ENCODE data around the gene MCUB.
"Not testable (repeated sequence)": the region's sequence is repeated elsewhere in the genome, so short reads cannot be mapped to it uniquely, and the experiment has no call there.

The MCUB gene, protein sequence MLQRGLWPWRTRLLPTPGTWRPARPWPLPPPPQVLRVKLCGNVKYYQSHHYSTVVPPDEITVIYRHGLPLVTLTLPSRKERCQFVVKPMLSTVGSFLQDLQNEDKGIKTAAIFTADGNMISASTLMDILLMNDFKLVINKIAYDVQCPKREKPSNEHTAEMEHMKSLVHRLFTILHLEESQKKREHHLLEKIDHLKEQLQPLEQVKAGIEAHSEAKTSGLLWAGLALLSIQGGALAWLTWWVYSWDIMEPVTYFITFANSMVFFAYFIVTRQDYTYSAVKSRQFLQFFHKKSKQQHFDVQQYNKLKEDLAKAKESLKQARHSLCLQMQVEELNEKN

DNA sequence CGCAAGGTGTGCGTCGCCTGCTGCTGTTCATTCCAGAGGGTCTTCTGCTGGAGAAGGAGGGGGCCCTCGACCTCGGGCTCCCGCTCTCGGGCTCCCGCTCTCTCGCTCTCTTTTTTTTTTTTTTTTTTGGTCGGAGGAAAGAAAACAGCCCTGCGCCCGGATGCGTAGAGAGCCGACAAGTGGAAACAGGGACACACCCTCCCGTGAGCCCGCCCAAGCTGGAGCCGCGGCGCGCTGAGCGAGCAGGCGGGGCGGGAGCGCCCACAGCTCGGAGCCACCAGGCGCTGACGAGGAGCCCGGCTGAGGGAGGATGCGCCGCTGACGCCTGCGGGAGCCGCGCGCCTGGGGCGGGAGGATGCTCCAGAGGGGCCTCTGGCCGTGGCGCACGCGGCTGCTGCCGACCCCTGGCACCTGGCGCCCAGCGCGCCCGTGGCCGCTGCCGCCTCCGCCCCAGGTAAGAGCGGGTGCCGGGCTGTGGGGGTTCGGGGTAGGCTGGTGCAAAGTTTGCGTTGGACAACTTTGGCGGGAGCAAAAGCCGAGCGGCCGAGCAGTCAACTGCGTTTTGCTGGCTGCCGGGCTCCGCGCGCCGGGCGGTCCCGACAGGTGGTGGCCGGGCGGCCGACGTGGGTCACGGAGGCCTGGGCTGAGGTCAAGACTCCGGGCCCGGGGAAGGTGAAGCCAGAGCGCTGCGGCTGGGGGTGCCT lies at the start of gene MCUB:
MCUB (plus strand) TSS at position 264 of the 704 bp plus-strand sequence; CDS start at position 356, 92 bp downstream.
- peak; percentile 91 for DNase-seq

DNA sequence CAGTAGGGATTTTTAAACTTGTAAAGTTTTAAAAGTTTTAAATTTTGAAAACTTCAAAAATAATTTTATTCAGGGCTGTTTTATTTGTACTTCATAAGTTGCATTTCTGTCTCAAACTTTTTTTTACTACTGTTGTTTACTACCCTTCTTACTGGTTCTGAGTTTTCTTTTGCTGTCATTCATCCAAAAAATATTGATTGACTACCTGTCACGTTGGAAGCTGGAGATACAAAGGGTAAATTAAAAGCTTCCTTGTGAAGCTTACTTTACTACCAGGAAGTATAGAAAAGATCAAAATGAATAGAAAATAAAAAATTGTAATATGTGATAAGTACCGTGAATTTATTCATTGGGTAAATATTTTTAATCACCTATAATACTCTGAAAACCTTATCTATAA lies 49.4 kb upstream of the MCUB start:
- no peak for DNase-seq

DNA sequence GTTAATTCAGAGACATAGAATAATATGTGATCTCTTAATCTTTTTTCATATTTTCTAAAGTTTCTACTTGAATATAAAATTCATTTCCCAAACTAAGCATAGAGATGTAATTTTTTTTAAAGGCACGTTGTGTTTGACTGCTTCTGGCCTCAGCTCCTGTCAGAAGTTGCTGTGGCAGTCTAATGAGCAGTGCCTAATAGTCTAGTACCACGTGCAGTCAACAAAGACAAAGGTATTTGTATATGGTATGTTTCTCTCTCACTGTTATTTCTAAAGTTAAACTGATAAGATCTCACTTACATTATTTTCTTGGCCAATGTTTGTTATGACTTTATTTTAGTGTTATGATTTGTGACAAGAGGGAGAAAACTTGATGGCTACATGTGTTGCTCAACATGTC lies 48.6 kb upstream of the MCUB start:
- DNase-seq: no peak

DNA sequence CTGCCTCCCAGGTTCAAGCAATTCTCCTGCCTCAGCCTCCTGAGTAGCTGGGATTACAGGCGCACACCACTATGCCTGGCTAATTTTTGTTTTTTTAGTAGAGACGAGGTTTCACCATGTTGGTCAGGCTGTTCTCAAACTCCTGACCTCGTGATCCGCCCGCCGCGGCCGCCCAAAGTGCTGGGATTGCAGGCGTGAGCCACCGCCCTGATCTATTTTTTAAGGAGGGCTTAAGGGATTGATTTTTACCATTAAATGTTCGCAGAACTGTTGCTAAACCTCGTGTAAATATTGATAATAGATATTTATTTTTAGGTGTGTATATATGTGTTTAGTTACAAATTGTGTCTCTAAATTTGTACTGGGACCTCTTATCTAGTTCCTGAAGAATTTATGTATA lies 46.7 kb upstream of the MCUB start:
- DNase-seq: not testable (repeated sequence)

DNA sequence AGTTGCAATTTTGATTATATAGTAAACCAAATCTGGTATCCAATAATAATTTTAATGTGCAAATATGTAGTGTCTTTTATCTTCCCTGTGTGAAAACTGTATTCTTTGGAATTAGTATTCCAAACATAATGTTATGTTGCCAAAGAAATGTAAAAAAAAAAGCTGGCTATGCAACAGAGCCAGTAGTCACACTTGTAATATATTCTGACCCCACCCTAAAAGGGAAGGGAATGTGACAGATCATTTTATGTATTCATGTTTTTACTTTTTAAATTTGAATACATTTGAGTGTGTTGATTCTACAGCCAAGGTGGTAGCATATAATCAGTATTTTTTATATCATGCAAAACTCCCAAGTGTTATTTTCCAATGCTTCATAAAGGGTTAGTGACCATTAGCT lies 27.9 kb upstream of the MCUB start:
- DNase-seq: no peak

- DNase-seq: no peak
These were observed 14.6 kb upstream of the MCUB start for GRCh38 chr4:109545401-109545800.

DNA sequence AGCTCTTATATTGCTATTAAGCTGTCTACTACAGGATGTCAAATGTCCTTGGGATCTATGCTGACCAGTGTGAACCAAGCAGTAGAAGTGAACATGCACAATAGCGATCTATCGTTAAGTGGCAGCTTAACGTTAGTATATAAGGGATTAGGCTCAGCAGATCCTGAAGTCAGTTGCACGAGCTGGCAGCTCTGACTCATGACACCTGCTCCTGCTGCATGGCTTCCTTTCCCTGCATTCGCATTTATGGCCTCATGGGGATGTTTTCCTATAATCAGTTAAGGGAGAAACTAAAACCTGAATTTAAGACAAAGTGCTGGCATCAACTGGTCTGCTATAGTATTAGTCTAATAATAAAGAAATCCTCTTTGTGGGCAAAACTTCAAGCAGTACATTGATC lies 12.7 kb upstream of the MCUB start:
- no peak for DNase-seq

- DNase-seq: peak; percentile 39
These were observed 11.4 kb upstream of the MCUB start for GRCh38 chr4:109548655-109549054.

DNA sequence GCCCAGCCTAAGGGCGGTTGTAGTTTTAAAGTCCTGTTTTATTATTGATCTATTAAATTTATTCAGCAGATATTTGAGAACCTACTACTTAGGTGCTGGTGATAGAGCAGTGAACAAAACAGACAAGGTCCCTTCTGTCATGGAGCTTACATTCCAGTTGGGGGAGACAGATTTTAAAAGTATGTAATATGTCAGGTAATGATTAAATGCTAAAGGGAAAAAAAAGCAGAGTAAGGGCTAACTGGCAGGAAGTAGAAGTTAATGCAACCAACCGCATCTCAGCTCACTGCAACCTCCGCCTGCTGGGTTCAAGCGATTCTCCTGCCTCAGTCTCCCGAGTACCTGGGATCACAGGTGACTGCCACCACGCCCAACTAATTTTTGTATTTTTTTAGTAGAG lies 7.8 kb upstream of the MCUB start:
- DNase-seq: no peak

GRCh38 chr4:109553130-109553529 lies 6.9 kb upstream of the MCUB start:
- no peak for DNase-seq

GRCh38 chr4:109554971-109555370 lies 5.1 kb upstream of the MCUB start:
- no peak for DNase-seq

GRCh38 chr4:109557433-109557832 lies 2.6 kb upstream of the MCUB start:
- DNase-seq: no peak

DNA sequence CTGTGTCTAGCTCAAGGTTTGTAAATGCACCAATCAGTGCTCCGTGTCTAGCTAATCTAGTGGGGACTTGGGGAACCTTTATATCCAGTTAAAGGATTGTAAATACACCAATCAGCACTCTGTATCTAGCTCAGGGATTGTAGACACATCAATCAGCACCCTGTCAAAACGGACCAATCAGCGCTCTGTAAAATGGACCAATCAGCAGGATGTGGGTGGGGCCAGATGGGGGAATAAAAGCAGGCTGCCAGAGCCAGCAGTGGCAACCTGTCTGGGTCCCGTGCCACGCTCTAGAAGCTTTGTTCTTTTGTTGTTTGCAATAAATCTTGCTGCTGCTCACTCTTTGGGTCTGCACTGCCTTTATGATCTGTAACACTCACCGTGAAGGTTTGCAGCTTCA lies 2.0 kb upstream of the MCUB start:
- peak; percentile 13 for DNase-seq

GRCh38 chr4:109559625-109559982 lies 442 bp upstream of the MCUB start:
- DNase-seq: no peak

DNA sequence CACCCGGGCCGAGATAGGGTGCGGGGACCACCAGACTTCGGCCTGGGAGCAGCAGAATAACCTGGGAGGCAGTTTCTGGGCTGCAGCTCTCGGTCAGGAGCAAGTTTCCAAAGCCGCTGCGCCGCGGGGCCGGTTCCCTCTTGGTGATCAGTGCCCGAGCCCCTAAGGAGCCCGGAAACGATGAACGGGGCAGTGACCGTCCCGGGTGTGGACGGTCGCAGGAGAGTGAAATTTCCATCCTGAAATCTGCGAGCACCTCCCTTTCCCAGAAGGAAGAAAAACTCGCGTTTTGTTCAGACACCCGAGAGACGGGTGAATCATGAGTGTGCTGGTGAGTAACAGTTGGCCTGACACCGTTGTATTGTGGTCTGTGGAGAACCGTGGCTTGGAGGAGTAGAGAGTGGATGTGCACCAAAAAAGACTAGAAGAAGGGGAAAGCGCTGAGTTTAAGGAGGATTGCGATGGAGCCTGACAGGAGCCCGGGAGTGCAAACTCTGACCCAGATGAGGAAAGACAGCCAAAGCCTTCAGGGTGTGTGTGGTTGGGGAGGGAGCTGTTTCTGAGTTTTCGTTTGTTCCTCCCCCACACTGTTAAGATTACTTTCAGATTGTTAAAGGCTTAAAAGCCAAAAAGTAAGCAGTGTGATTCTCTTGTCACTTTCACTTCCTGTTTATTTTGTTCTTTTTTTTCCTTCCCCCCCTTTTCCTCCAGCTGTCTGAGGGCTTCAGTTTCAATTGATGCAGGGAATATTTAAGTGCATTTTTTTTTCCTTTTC lies 828 bp downstream of the MCUB start:
- DNase-seq: peak; percentile 73

DNA sequence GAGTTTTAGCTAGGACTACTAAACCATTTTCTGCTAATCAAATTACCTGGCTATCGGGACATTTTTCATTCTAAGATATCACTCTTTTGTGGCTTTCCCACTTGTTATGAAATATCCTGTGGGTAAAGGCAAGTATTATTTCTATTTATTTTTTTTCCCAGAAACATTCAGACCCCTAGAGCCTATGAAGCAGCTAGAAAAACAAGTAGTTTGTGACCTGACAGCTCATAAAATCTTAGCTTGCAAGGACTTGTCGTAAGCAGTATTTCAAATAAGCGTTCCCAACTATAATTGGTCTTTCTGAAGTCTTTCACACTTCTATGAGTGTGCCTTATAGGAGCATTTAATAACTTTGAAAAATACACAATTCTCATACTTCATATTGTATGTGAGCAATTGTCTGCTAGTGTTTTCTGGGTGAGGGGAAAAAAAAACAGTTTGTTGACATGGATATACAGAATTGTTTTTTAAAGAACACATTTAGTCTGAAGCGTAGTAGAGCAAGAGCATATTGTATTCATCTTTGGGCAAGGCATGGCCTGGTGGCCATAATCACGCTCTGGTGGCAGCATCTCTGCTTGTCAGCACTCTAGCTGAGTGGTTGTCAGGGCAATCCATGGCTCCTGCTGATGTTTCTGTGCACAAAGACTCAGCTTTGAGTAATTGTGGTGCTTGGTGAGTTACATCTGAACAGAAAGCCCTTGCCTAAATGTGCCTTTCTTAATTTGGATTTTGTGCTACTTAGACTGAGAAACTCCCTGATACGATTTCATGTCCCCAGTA lies 2.6 kb downstream of the MCUB start:
- DNase-seq: no peak

GRCh38 chr4:109571494-109571893 lies 11.4 kb downstream of the MCUB start:
- no peak for DNase-seq

GRCh38 chr4:109572154-109572553 lies 12.1 kb downstream of the MCUB start:
- no peak for DNase-seq

DNA sequence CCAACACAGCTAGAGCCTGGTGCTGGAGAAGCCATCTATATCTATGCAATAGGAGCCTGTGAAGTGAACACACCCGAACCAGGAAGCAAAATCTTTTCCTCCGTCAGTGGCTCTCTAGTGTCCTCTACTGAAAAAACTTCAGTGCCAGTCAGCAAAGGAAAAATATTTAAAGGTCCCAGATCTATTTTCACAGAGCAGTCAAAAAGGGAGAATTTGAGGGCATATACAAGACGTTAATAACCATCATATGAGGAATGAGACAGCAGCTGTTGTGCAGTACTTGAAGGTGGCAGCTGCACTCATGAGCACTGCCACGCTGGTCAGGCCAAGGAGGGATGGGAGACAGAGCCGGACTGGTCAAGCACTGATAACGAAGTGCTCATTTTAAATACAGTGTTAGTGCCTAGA lies 14.4 kb downstream of the MCUB start:
- peak; percentile 35 for DNase-seq

- peak; percentile 17 for DNase-seq
These were observed 15.1 kb downstream of the MCUB start for GRCh38 chr4:109574931-109575804.

DNA sequence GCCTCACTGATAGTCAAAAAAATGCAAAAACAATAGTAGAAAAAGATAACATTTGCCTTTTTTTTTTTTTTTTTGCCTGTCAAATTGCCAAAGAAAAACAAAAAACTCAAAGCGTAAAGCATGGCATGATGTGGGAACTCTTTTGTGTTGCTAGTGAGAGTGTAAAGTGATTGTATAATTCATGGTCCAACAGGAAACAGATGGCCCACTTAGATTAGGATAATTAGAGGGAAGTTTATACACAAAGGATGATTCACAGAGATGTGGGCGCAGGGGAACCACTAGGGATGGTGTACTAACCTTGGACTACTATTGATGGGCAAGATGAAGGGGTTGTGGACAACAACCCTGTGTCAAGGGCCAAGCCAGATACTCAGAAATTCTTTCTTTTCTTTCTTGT lies 16.4 kb downstream of the MCUB start:
- DNase-seq: no peak

DNA sequence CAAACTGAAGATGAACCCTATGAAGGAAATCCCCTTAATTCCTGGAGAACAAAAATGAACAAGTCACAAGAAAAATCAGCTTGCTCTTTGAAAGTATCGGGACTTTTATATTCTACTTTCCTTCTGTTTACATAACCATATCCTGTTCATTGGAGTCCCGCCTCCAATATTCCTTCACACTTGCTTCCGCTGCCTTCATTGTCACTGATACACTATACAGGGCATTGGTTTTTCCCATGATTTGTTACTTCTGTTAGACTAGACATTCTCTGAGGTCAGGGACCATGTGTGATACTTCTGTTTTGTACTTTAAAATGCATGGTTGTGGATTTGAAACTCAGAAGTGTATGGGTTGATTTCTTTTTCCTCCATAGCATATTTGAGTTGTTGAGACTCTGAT lies 18.8 kb downstream of the MCUB start:
- no peak for DNase-seq
